Mucosa of rectum (tissue), 2 donors: Measurements from ENCODE around the gene GSC2.
A peak's percentile ranks its signal among the peaks of the same experiment; 100 is the strongest.

Experiments used
- H3K27ac ChIP-seq, 2 donors: one replicate each; pipeline ENCODE4 v1.7.0; 2013; ENCODE audit warnings: inconsistent platforms in 2 of 2, low read depth in 2 of 2, low read length in 2 of 2
- H3K27me3 ChIP-seq, 2 donors: one replicate each; pipeline ENCODE4 v1.7.0; 2013; ENCODE audit warnings: low read length in 2 of 2; ENCODE audit not compliant: control insufficient read depth in 2 of 2, insufficient read depth in 2 of 2
- H3K36me3 ChIP-seq, 2 donors: one replicate each; pipeline ENCODE4 v1.7.0; 2013; ENCODE audit warnings: low read length in 2 of 2; ENCODE audit not compliant: control insufficient read depth in 2 of 2, insufficient read depth in 2 of 2
- H3K4me1 ChIP-seq, 2 donors: one replicate each; pipeline ENCODE4 v1.7.0; 2013; ENCODE audit warnings: low read length in 2 of 2, mild to moderate bottlenecking in 1 of 2; ENCODE audit not compliant: control insufficient read depth in 2 of 2, insufficient read depth in 2 of 2
- H3K4me3 ChIP-seq, 2 donors: one replicate each; pipeline ENCODE4 v1.7.0; 2013; ENCODE audit warnings: low read length in 2 of 2
- H3K9ac ChIP-seq, 2 donors: one replicate each; pipeline ENCODE4 v1.7.0; 2013; ENCODE audit warnings: low read length in 2 of 2, low read depth in 1 of 2, mild to moderate bottlenecking in 1 of 2
- H3K9me3 ChIP-seq, 2 donors: one replicate each; pipeline ENCODE4 v1.7.0; 2013; ENCODE audit warnings: low read length in 2 of 2; ENCODE audit not compliant: control insufficient read depth in 2 of 2
- donor health status: healthy.
- donor health status: Normal muscosa, but diverticular disease.

GSC2 gene

GRCh38 chr22:19184276-19184997 is 34.3 kb upstream of the GSC2 start:
- Histone ChIP-seq H3K9me3 (no peaks in the 10 kb centered on the region), H3K27me3 (no peaks in the 10 kb centered on the region), H3K4me3 (no peak overlapping the region), H3K9ac (no peak overlapping the region), H3K4me1 (peaks cover 6% of the 10 kb centered on the region in 2 donors), H3K36me3 (no peaks in the 10 kb centered on the region), H3K27ac (no peak overlapping the region)

GRCh38 chr22:19183216-19183615 is 33.1 kb upstream of the GSC2 start:
- Histone ChIP-seq H3K4me3 (no peak overlapping the region), H3K27me3 (no peaks in the 10 kb centered on the region), H3K27ac (no peak overlapping the region), H3K9me3 (no peaks in the 10 kb centered on the region), H3K36me3 (no peaks in the 10 kb centered on the region), H3K9ac (no peak overlapping the region), H3K4me1 (peaks cover 9 to 11% of the 10 kb centered on the region in 2 donors)

- no peaks in the 10 kb centered on the region for H3K27me3 ChIP-seq
- no peak overlapping the region for H3K27ac ChIP-seq
- H3K9me3 ChIP-seq: no peaks in the 10 kb centered on the region
- peaks cover 10 to 12% of the 10 kb centered on the region in 2 donors for H3K4me1 ChIP-seq
- no peaks in the 10 kb centered on the region for H3K36me3 ChIP-seq
- H3K4me3 ChIP-seq: no peak overlapping the region
- no peak overlapping the region for H3K9ac ChIP-seq
Measured at GRCh38 chr22:19182472-19183157, 32.5 kb upstream of the GSC2 start.

GRCh38 chr22:19181786-19182471 is 31.8 kb upstream of the GSC2 start:
- peaks cover 16 to 19% of the 10 kb centered on the region in 2 donors for H3K4me1 ChIP-seq
- H3K27ac ChIP-seq: no peak overlapping the region
- no peaks in the 10 kb centered on the region for H3K9me3 ChIP-seq
- peaks cover 0 to under 1% of the 10 kb centered on the region in 2 donors for H3K36me3 ChIP-seq
- H3K4me3 ChIP-seq: no peak overlapping the region
- no peaks in the 10 kb centered on the region for H3K27me3 ChIP-seq
- no peak overlapping the region for H3K9ac ChIP-seq

GRCh38 chr22:19180740-19181410 is 30.8 kb upstream of the GSC2 start:
- peaks cover 3 to 4% of the 10 kb centered on the region in 2 donors for H3K36me3 ChIP-seq

GRCh38 chr22:19180234-19180633 is 30.1 kb upstream of the GSC2 start:
- Histone ChIP-seq H3K36me3 (peaks cover 4 to 6% of the 10 kb centered on the region in 2 donors), H3K9me3 (no peaks in the 10 kb centered on the region), H3K27me3 (no peaks in the 10 kb centered on the region), H3K9ac (peak overlapping the region; percentile 55 to 66), H3K27ac (no peak overlapping the region), H3K4me1 (peaks cover 17 to 23% of the 10 kb centered on the region in 2 donors), H3K4me3 (no peak overlapping the region)

More at GRCh38 chr22:19180740-19181410, 30.8 kb upstream of the GSC2 start:
- Histone ChIP-seq H3K4me1 (peaks cover 17 to 23% of the 10 kb centered on the region in 2 donors), H3K9ac (no peak overlapping the region), H3K4me3 (no peak overlapping the region), H3K27me3 (no peaks in the 10 kb centered on the region), H3K9me3 (no peaks in the 10 kb centered on the region), H3K27ac (no peak overlapping the region)

GRCh38 chr22:19179497-19180048 is 29.5 kb upstream of the GSC2 start:
- Histone ChIP-seq H3K36me3 (peaks cover 4 to 6% of the 10 kb centered on the region in 2 donors), H3K9ac (peak overlapping the region; percentile 55 to 66), H3K27ac (peak overlapping the region; percentile 90 to 92), H3K4me3 (peak overlapping the region; percentile 65 to 75), H3K9me3 (no peaks in the 10 kb centered on the region), H3K27me3 (no peaks in the 10 kb centered on the region), H3K4me1 (peaks cover 18 to 23% of the 10 kb centered on the region in 2 donors)

- Histone ChIP-seq H3K27me3 (no peaks in the 10 kb centered on the region), H3K4me1 (peaks cover 19 to 26% of the 10 kb centered on the region in 2 donors), H3K36me3 (peaks cover 4 to 6% of the 10 kb centered on the region in 2 donors), H3K9me3 (no peaks in the 10 kb centered on the region), H3K9ac (peak within 1 kb of the TSS; percentile 68 to 90), H3K27ac (peak within 1 kb of the TSS; percentile 90 to 92), H3K4me3 (peak within 1 kb of the TSS; percentile 67 to 75)
Measured at GRCh38 chr22:19178657-19179496, 28.8 kb upstream of the GSC2 start, which contains the start of gene SLC25A1. Gene SLC25A1 (minus strand): TSS chr22:19178736. CDS start chr22:19178673, 63 bp downstream.
